IMR-90 (cell line): ENCODE measurements around the gene KIAA0825. TPM values are rescaled to one million over a fixed set of nuclear protein-coding genes. Genes with fewer than 3 reads are reported as not detected.

Source experiments
- ATAC-seq: fragments of 200-7000 bp; cut with Tn5 transposase; 2 replicates; pipeline ENCODE4 v1.9.1; 2020; ENCODE audit warnings: low read depth, mild to moderate bottlenecking, moderate library complexity
- BruUV-seq: library from RNA; stranded (reverse); fragments of 400-500 nt; replicated peaks from 2 replicates; lab custom pipeline; 2021; lab: Mats Ljungman, UMichigan
- CTCF ChIA-PET: fragments of 300-600 bp; formaldehyde crosslinking; extraction: SDS; loops from one replicate; lab custom pipeline; 2021; ENCODE audit warnings: antibody characterized with exemption; lab: Yijun Ruan, JAX
- POLR2A ChIA-PET: fragments of 300-600 bp; sonication (Branson Sonifier 250); formaldehyde crosslinking; loops from one replicate; lab custom pipeline; 2022; ENCODE audit warnings: antibody characterized with exemption; ENCODE audit not compliant: unreplicated experiment; lab: Charles Lee
- DNase-seq: peaks from one replicate; pipeline ENCODE4 v3.0.0; 2013
- H2AFZ ChIP-seq: replicated peaks from 2 replicates; pipeline ENCODE3; 2013; ENCODE audit warnings: low read length, mild to moderate bottlenecking; ENCODE audit not compliant: poor library complexity
- H2AK5ac ChIP-seq: 2 replicates; pipeline ENCODE4 v1.6.1; 2013; ENCODE audit warnings: low read depth, low read length, inconsistent platforms
- H2AK9ac ChIP-seq: replicated peaks from 2 replicates; pipeline ENCODE3; 2013; ENCODE audit warnings: mild to moderate bottlenecking, low read depth, low read length, moderate library complexity; ENCODE audit not compliant: poor library complexity
- H2BK120ac ChIP-seq: 2 replicates; pipeline ENCODE4 v1.6.1; 2013; ENCODE audit warnings: low read depth, low read length, inconsistent platforms
- H2BK15ac ChIP-seq: 3 replicates; pipeline ENCODE4 v1.6.1; 2013; ENCODE audit warnings: low read depth, low read length, inconsistent platforms
- H2BK20ac ChIP-seq: 2 replicates; pipeline ENCODE4 v1.6.1; 2013; ENCODE audit warnings: low read depth, mild to moderate bottlenecking, inconsistent platforms, low read length, moderate library complexity
- H2BK5ac ChIP-seq: 2 replicates; pipeline ENCODE4 v1.6.1; 2013; ENCODE audit warnings: mild to moderate bottlenecking, low read depth, low read length, inconsistent platforms; ENCODE audit not compliant: poor library complexity, severe bottlenecking
- H3K14ac ChIP-seq: replicated peaks from 2 replicates; pipeline ENCODE4 v1.6.1; 2013; ENCODE audit warnings: low read depth, low read length, inconsistent platforms
- H3K18ac ChIP-seq: 2 replicates; pipeline ENCODE4 v1.6.1; 2013; ENCODE audit warnings: low read depth, low read length, control low read depth
- H3K23ac ChIP-seq: 2 replicates; pipeline ENCODE4 v1.6.1; 2013; ENCODE audit warnings: low read depth, low read length, inconsistent platforms
- H3K27ac ChIP-seq: 2 replicates; pipeline ENCODE4 v1.5.1; 2013; ENCODE audit warnings: mild to moderate bottlenecking, control low read depth, low read length; ENCODE audit not compliant: insufficient read depth
- H3K27me3 ChIP-seq: 2 replicates; pipeline ENCODE4 v1.6.1; 2013; ENCODE audit warnings: low read length; ENCODE audit not compliant: control insufficient read depth, insufficient read depth
- H3K36me3 ChIP-seq: 2 replicates; pipeline ENCODE4 v1.6.1; 2013; ENCODE audit warnings: low read length, mixed read lengths; ENCODE audit not compliant: control insufficient read depth, insufficient read depth
- H3K4ac ChIP-seq: 2 replicates; pipeline ENCODE4 v1.6.1; 2013; ENCODE audit warnings: low read depth, low read length, inconsistent platforms
- H3K4me1 ChIP-seq: 2 replicates; pipeline ENCODE4 v1.6.1; 2013; ENCODE audit warnings: low read length, mixed read lengths; ENCODE audit not compliant: control insufficient read depth, insufficient read depth
- H3K4me2 ChIP-seq: 2 replicates; pipeline ENCODE4 v1.6.1; 2013; ENCODE audit warnings: low read depth, mild to moderate bottlenecking, control low read depth, low read length, moderate library complexity
- H3K4me3 ChIP-seq: 2 replicates; pipeline ENCODE4 v1.5.1; 2013; ENCODE audit warnings: low read depth, mild to moderate bottlenecking, control low read depth, low read length, moderate library complexity; ENCODE audit not compliant: insufficient read depth
- H3K56ac ChIP-seq: 2 replicates; pipeline ENCODE4 v1.6.1; 2013; ENCODE audit warnings: low read length, inconsistent platforms; ENCODE audit not compliant: insufficient read depth; ENCODE audit errors: extremely low read depth
- H3K79me1 ChIP-seq, 2 experiments: 2 replicates each; pipeline ENCODE4 v1.6.1; 2013; ENCODE audit warnings: low read length in 2 of 2, inconsistent platforms in 1 of 2, low read depth in 1 of 2
- H3K9ac ChIP-seq: 2 replicates; pipeline ENCODE4 v1.6.1; 2013; ENCODE audit warnings: low read depth, low read length, control low read depth
- H3K9me1 ChIP-seq: 2 replicates; pipeline ENCODE4 v1.6.1; 2013; ENCODE audit warnings: low read length, inconsistent platforms; ENCODE audit not compliant: insufficient read depth
- H3K9me3 ChIP-seq: 2 replicates; pipeline ENCODE4 v1.6.1; 2013; ENCODE audit warnings: low read length; ENCODE audit not compliant: control insufficient read depth, insufficient read depth
- H4K20me1 ChIP-seq: 2 replicates; pipeline ENCODE4 v1.6.1; 2013; ENCODE audit warnings: low read length, inconsistent platforms; ENCODE audit not compliant: insufficient read depth
- H4K5ac ChIP-seq: 2 replicates; pipeline ENCODE4 v1.6.1; 2013; ENCODE audit warnings: mild to moderate bottlenecking, low read depth, low read length, control low read depth
- H4K8ac ChIP-seq, 2 experiments: 2 replicates each; pipeline ENCODE4 v1.6.1; 2013; ENCODE audit warnings: low read depth in 2 of 2, low read length in 2 of 2, control low read depth in 1 of 2, inconsistent platforms in 1 of 2
- H4K91ac ChIP-seq: 2 replicates; pipeline ENCODE4 v1.6.1; 2013; ENCODE audit warnings: low read depth, low read length, inconsistent platforms; ENCODE audit not compliant: insufficient read depth
- BHLHE40 ChIP-seq: fragments of 150-350 bp; IDR thresholded peaks from 2 replicates; pipeline ENCODE4 v1.6.1; 2016; ENCODE audit warnings: mild to moderate bottlenecking, low read depth, low read length
- CEBPB ChIP-seq: IDR thresholded peaks from 2 replicates; pipeline ENCODE4 v1.6.1; 2012; ENCODE audit warnings: low read depth, low read length, improper control_type of control experiment
- CHD1 ChIP-seq: IDR thresholded peaks from 2 replicates; pipeline ENCODE4 v1.6.1; 2012; ENCODE audit warnings: low read depth, low read length, improper control_type of control experiment
- CTCF ChIP-seq: conservative IDR thresholded peaks from 2 replicates; pipeline ENCODE4 v1.5.1; 2012; ENCODE audit warnings: mild to moderate bottlenecking, low read depth, low read length, improper control_type of control experiment
- FOS ChIP-seq: fragments of 150-350 bp; IDR thresholded peaks from 2 replicates; pipeline ENCODE4 v1.6.1; 2016; ENCODE audit warnings: low read depth, low read length
- MAFK ChIP-seq: IDR thresholded peaks from 2 replicates; pipeline ENCODE4 v1.6.1; 2012; ENCODE audit warnings: low read depth, low read length, improper control_type of control experiment
- MAZ ChIP-seq: IDR thresholded peaks from 2 replicates; pipeline ENCODE4 v1.6.1; 2012; ENCODE audit warnings: low read depth, mild to moderate bottlenecking, low read length, improper control_type of control experiment, moderate library complexity, borderline replicate concordance
- MXI1 ChIP-seq: IDR thresholded peaks from 2 replicates; pipeline ENCODE4 v1.6.1; 2012; ENCODE audit warnings: low read depth, mild to moderate bottlenecking, low read length, moderate library complexity, borderline replicate concordance
- NFE2L2 ChIP-seq: fragments of 150-350 bp; IDR thresholded peaks from 2 replicates; pipeline ENCODE4 v1.6.1; 2016; ENCODE audit warnings: low read depth, mild to moderate bottlenecking, low read length
- RAD21 ChIP-seq: IDR thresholded peaks from 2 replicates; pipeline ENCODE4 v1.6.1; 2012; ENCODE audit warnings: low read length, improper control_type of control experiment
- RCOR1 ChIP-seq: IDR thresholded peaks from 2 replicates; pipeline ENCODE4 v1.6.1; 2012; ENCODE audit warnings: mild to moderate bottlenecking, low read length, improper control_type of control experiment; ENCODE audit not compliant: insufficient replicate concordance
- SMC3 ChIP-seq: fragments of 150-350 bp; IDR thresholded peaks from 2 replicates; pipeline ENCODE4 v1.6.1; 2016; ENCODE audit warnings: low read depth, mild to moderate bottlenecking, antibody characterized with exemption, low read length, moderate library complexity
- WGBS, 2 experiments: methylation state at CpG; one replicate each; pipeline versions ENCODE4 v1.1.5 to v1.1.7; 2013; ENCODE audit warnings: missing lambda C conversion rate in 2 of 2; ENCODE audit not compliant: insufficient read length in 1 of 2; ENCODE audit errors: extremely low coverage in 2 of 2; 5-methylcytosine and 5-hydroxymethylcytosine counted together
- dilution Hi-C: fragments of 300-500 bp; cut with HindIII; formaldehyde crosslinking; loops from one replicate; pipeline ENCODE4 v1.14.3; 2018; ENCODE audit warnings: low sequenced_read_pairs; ENCODE audit not compliant: unreplicated experiment
- in situ Hi-C: fragments of 300-500 bp; cut with MboI; formaldehyde crosslinking; loops from 3 replicates; pipeline ENCODE4 v1.14.3; 2019; ENCODE audit warnings: low sequenced_read_pairs, inconsistent platforms, mixed read lengths
- intact Hi-C: fragments of 100-400 bp; cut with micrococcal nuclease; formaldehyde crosslinking; loops from 2 replicates; pipeline ENCODE4 v1.10.0; 2022
- polyA plus RNA-seq, 3 experiments: library from polyadenylated mRNA; depleted of rRNA; stranded (reverse); fragments of >200 nt; gene quantifications; 2 replicates each; pipeline ENCODE4 v1.2.3, GENCODE V29; 2012; ENCODE audit warnings: low replicate concordance in 1 of 3
- total RNA-seq: library from RNA; depleted of rRNA; stranded (reverse); fragments of >200 nt; gene quantifications from 2 replicates; pipeline ENCODE4 v1.2.3, GENCODE V29; 2012
- TF ChIP-seq, protein P1 (sequence below): fragments of 150-350 bp; IDR thresholded peaks from 2 replicates; pipeline ENCODE4 v1.6.1; 2016; ENCODE audit warnings: low read depth, mild to moderate bottlenecking, low read length, moderate library complexity, borderline replicate concordance
- TF ChIP-seq, protein P2 (sequence below): fragments of 150-350 bp; IDR thresholded peaks from 2 replicates; pipeline ENCODE4 v1.6.1; 2017; ENCODE audit warnings: mild to moderate bottlenecking, antibody characterized with exemption, low read length, low read depth

KIAA0825 gene
- total and polyA plus RNA-seq, 2 of the 4 experiments (the other 2 are of a cell fraction): 0.46 to 1.8 TPM

GRCh38 chr5:94130077-94130476 is 488.3 kb downstream of the KIAA0825 start:
- WGBS, 2 experiments: no CpG with 5 or more reads among the region's 1 CpG
- Histone ChIP-seq H3K27ac (no peak overlapping the region), H2BK20ac (no peak overlapping the region), H2AK9ac (no peak overlapping the region), H3K27me3 (no peaks in the 10 kb centered on the region), H3K79me1 (no peaks in the 10 kb centered on the region), H2AK5ac (no peak overlapping the region), H3K36me3 (no peaks in the 10 kb centered on the region), H3K23ac (no peak overlapping the region), H3K9me3 (no peaks in the 10 kb centered on the region), H2BK5ac (no peak overlapping the region), H3K4me3 (no peak overlapping the region), H4K20me1 (no peaks in the 10 kb centered on the region), H2BK120ac (no peak overlapping the region), H2AFZ (no peak overlapping the region), H2BK15ac (no peak overlapping the region), H4K8ac (no peak overlapping the region), H3K4me1 (no peaks in the 10 kb centered on the region), H4K91ac (no peak overlapping the region), H3K56ac (no peak overlapping the region), H3K9ac (no peak overlapping the region), H4K5ac (no peak overlapping the region), H3K14ac (no peak overlapping the region), H3K18ac (no peak overlapping the region), H3K4me2 (no peak overlapping the region), H3K4ac (no peak overlapping the region), H3K9me1 (no peaks in the 10 kb centered on the region)
- in situ Hi-C loops (no loop called here), dilution Hi-C loops (no loop called here), intact Hi-C loops (no loop called here)
- no TSS peak for BruUV-seq
- POLR2A ChIA-PET: no interaction called here
- ATAC-seq: no peak
- TF ChIP-seq NFE2L2: no peak
- no peak for TF ChIP-seq RCOR1
- no peak for TF ChIP-seq SMC3
- no peak for TF ChIP-seq CTCF
- no peak for TF ChIP-seq BHLHE40
- TF ChIP-seq MXI1: no peak
- no peak for TF ChIP-seq CHD1
- no peak for TF ChIP-seq MAZ
- TF ChIP-seq RAD21: no peak
- no peak for TF ChIP-seq MAFK
- TF ChIP-seq, protein P1, sequence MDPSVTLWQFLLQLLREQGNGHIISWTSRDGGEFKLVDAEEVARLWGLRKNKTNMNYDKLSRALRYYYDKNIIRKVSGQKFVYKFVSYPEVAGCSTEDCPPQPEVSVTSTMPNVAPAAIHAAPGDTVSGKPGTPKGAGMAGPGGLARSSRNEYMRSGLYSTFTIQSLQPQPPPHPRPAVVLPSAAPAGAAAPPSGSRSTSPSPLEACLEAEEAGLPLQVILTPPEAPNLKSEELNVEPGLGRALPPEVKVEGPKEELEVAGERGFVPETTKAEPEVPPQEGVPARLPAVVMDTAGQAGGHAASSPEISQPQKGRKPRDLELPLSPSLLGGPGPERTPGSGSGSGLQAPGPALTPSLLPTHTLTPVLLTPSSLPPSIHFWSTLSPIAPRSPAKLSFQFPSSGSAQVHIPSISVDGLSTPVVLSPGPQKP: no peak
- TF ChIP-seq, protein P2, sequence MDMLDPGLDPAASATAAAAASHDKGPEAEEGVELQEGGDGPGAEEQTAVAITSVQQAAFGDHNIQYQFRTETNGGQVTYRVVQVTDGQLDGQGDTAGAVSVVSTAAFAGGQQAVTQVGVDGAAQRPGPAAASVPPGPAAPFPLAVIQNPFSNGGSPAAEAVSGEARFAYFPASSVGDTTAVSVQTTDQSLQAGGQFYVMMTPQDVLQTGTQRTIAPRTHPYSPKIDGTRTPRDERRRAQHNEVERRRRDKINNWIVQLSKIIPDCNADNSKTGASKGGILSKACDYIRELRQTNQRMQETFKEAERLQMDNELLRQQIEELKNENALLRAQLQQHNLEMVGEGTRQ: no peak
- TF ChIP-seq FOS: no peak
- TF ChIP-seq CEBPB: no peak
- DNase-seq: no peak
- CTCF ChIA-PET: no interaction called here
